Activated naive CD4-positive, alpha-beta T cell (primary cell): ENCODE measurements around the gene DHCR24.

Experiments used
- DNase-seq, 4 experiments: peaks; one replicate each; lab custom pipeline; 2025; lab: John Stamatoyannopoulos, UW

The DHCR24 gene

GRCh38 chr1:54816130-54816529 is 70.9 kb downstream of the DHCR24 start:
- no peak for DNase-seq

DNA sequence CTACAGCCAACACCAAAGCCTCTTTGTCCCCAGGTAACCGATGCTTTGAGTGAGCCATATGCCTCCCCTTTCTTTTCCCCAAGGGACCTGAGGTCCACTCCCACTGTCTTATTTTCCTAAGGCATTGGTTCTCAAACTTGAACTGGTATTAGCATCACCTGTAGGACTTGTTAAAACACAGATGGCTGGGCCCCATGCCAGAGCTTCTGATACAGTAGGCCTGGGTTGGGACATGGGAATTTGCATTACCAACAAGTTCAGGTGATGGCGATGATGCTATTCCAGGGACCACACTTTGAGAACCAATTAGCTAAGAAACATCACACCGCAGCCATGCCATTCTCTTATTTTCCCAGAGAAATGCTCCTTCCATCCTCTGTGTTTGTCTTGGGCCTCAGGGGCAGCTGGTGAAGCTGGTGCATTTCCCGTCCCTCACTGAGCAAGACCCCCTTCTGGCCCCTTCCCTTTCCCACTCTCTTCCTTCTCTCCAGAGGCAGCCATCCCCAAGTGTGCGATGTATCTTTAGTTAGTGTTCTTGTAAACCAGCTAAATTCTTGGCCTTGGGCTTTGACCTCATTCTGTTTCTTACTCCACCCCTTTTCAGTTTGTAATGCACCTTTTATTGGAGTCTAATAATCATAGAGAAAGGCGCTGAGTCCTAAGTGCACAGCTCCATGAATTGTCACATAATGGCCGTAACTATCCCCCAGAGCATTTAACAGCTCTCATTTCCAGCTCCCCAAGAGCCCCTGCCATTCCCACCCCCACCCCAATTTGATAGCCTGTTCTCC is 71.7 kb downstream of the DHCR24 start:
- DNase-seq, result no peak

DNA sequence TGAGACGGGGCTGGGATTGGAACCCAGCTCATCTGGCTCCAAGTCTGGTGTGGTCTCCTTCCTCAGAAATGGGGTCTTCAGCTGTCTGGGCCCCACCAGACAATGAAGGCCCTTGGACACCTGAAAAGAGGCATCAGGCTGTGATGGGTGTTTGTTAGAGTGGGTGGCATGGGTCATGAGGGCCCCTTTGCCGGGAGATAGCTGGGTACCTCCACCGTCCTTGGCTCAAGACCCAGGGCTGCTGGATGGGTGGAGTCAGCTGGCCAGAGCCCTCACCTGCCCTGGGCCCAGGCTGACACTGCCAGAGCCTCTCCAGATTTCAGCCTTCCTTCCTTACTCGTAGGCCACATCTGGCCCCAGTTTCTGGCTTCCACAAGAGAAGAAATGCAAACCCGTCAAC is 72.4 kb downstream of the DHCR24 start:
- no peak for DNase-seq

- DNase-seq, result no peak
Measured at GRCh38 chr1:54814126-54814498, 72.9 kb downstream of the DHCR24 start.

DNA sequence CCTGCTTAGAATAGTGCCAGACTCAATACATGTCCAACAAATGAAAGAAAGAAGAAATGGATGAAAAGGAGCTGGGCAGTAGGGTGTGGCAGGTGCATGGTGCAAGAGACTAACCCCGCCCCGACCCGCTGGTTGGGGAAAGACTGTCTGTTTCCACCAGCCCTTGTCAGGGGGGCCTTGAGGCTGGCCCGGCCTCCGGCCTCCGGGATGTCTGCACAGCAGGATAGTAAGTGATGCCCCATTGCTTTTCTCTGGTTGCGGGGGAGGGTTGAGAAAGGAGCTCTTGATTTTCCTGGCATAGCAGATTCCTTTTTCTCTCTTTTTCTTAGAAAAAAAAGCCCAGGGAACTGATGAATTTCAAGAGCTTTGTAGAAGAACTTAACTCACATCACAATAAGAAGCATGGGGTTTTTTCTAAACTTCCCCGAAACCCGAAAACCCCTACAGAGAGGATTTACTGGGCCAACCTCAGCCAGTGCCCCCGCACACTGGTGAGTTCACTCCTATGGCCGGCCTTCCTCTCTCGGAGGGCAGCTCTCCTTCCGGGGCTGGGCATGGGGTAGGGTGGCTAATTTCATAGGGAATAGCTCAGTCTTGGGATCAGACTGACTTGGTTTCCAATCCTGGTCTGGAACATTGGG is 73.4 kb downstream of the DHCR24 start:
- DNase-seq, result no peak

DNA sequence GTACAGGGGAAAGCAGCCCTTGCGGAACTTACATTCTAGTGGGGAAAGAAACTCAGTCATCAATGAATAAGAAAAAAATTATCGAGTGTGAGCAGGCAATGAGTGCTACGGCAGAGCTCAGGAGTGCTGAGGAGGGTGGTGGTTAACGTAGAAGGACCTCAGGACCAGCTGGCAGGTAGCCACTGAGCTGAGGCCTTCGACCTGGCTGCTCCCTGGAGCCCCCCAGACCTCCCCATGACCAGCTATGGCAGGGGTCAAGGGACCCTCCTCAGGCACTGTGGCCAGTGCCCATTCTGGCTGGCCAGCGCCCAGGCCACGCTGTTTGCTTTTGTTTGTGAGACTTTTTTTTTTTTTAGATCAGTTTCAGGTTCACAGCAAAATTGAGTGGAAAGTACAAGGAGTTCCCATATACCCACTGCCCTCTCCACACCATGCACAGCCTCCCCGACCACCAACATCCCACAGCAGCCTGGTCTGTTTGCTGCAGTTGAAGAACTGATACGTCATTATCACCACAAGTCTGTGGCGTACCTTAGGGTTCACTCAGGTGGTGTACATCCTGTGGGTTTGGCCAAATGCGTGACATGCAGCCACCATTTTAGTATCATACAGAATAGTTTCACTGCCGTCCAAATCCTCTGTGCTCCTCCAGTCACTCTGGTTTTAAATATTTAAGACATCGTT is 74.1 kb downstream of the DHCR24 start:
- DNase-seq, result no peak

GRCh38 chr1:54811739-54812655 is 75.0 kb downstream of the DHCR24 start:
- DNase-seq, result no peak

GRCh38 chr1:54811066-54811465 is 75.9 kb downstream of the DHCR24 start:
- no peak for DNase-seq

DNA sequence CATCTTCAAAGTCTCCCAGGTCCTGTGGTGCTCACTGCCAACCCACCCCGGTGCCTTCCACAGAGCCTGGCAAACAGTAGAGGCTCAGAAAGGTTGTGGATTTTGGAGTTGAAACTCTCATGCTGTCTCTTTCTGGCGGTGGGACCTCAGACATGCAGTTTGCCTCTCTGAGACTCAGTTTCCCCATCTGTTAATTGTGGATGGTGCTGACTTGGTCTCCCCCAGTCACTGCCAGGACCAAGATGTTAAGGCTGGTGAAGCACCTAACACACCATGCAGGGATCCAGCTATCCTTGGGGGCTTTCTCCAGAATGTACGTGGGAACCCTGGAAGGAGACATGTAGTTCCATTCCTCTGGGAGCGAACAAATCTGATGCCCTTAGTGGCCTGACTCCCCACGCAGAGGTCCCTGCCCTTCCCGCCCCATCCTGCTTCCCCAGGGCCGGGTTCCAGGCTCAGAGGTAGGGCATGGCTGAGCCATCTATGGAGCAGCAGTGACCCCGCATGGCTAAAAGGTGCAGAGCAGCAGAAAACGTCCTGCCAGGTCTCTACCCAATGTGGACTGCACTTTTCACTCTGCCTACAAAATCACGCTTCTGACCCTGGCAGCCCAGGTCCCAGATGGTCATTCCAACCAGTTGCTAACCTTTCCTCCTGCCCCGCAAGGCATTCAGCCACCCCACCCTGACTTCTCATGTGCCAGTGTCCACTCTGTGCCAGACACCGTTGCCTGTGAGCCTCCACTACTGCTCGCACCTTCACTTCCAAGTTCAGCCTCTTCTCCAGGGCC is 76.6 kb downstream of the DHCR24 start:
- DNase-seq, result peak in 3 of 4 experiments; percentile 30 to 56 (median 36)

DNA sequence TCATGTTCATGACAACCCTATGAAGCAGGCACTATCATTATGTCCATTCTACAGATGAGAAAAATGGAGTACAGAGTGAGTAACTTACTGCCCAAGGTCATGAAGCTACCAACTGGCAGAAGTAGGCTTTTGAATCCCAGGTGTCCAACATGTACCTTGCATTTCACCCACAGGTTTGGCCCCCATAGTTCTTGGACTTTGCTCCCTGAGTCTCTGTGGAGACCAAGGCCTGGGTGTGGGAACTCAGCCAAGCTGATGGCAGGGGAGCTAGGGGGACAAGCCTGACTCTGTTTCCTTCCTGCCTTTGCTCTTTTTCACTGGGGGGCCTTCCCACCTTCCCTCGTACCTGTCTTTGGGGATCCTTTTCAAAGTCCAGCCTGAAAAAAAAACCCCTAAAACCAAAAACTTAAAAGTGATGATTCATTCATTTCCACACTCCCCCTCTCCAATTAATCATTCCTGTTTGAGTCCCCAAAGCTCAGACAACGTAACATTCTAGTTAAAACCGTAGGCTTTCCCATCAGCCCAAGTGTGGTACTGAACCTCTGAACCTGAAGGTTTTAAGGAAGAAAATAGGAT is 77.4 kb downstream of the DHCR24 start:
- no peak for DNase-seq

DNA sequence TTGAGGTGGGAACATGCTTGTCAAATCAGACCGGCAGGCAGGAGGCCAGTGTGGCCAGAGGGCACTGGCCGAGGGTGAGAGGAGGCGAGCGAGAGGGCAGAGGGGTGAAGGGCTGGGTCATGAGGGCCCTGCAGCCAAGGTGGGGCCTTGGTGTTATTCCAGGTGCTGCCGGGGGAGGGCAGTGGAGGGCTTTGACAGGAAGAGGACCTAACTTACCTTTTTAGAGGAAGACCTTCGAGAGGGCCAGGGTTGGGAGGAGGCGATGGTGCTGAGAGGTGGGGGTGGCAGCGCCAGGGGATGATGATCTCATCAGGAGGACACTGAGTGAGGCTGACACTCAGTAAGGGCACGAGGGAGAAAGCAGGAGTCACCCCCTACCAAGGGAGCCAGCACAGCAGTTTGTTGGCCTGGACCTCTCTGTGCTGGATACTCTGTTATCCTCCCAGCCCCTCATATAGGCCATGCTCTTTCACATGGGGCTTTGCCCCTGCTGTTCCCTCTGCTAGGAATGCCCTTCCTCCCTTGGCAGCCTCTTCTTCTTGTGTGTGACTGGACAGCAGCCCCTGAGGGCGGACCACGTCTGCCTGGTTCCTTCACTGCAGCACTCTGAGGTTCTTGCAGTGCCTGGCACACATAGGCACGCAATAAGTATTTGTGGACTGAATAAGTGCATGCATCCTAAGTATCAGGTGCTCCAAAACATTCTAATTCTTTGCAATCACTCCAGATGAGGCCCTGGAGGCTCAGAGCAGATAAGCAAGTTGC is 78.4 kb downstream of the DHCR24 start:
- DNase-seq, result no peak

- DNase-seq, result no peak
Measured at GRCh38 chr1:54807756-54808155, 79.2 kb downstream of the DHCR24 start.

- DNase-seq, result no peak
Measured at GRCh38 chr1:54806931-54807611, 79.9 kb downstream of the DHCR24 start.

- DNase-seq, result no peak
Measured at GRCh38 chr1:54805981-54806381, 81.0 kb downstream of the DHCR24 start.

DNA sequence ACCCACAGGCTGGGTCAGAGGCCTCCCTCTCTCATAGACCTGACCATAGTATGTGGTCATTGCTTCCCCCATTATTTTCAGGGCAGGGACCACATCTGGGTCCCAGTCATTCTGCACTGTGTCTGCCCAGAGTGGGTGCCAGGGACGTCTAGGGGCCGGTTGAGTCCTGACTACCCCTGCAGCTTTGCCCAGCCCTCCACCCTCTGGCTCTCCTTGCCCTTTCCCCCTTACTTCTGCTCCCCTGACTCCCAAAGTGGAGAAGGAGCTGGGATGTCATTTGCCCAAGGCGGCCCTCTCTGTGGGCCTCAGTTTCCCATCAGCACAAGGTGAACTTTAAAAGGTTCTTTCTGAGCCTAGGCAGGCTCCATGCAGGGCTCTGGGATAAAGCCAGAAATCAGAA is 81.5 kb downstream of the DHCR24 start:
- no peak for DNase-seq

GRCh38 chr1:54804471-54805132 is 82.4 kb downstream of the DHCR24 start:
- no peak for DNase-seq

GRCh38 chr1:54803761-54804470 is 83.1 kb downstream of the DHCR24 start:
- no peak for DNase-seq
